ENCODE measurements around the gene B3GAT1. TPM values are rescaled to one million over a fixed set of nuclear protein-coding genes. Genes with fewer than 3 reads are reported as not detected.

The B3GAT1 gene
- total RNA-seq, 3 donors from 2014 or later: 0.16 to 2.9 (median 2.8) TPM

GRCh38 chr11:134330611-134331353 lies 81.3 kb downstream of the B3GAT1 start:
- TF ChIP-seq POLR2AphosphoS5 (IDR thresholded peaks at IDR 0.05) (no peak), CTCF (IDR thresholded peaks at IDR 0.05) (no peak), POLR2A (IDR thresholded peaks at IDR 0.05) (no peak)
- Histone ChIP-seq H3K4me3 (peak overlapping the region; percentile 34 to 66 (median 62)), H3K36me3 (no peaks in the 10 kb centered on the region), H3K27ac (no peak overlapping the region), H3K27me3 (no peaks in the 10 kb centered on the region), H3K4me1 (no peaks in the 10 kb centered on the region), H3K9me3 (no peaks in the 10 kb centered on the region)
- no peak for DNase-seq (ENCODE audit: low spot score in 2 of 2)
- intact Hi-C loops (cut with DNase I; ENCODE audit: low total_unique reads): no loop called here

Other genes with a start within 250 kb of the B3GAT1 start
- 10 to 100 TPM; 12.0 to 16.5 (median 12.1) TPM for gene NCAPD3, start 188.3 kb downstream of the B3GAT1 start, total RNA-seq
- 10 to 100 TPM; 34.4 to 45.0 (median 40.1) TPM for gene VPS26B, start 187.6 kb downstream of the B3GAT1 start, total RNA-seq
- 10 to 100 TPM; 51.7 to 73.9 (median 58.7) TPM for gene THYN1, start 158.9 kb downstream of the B3GAT1 start, total RNA-seq
- gene ACAD8, start 158.7 kb downstream of the B3GAT1 start, total RNA-seq: 10 to 100 TPM; 20.5 to 46.2 (median 40.4) TPM
- 1 to 10 TPM in 2 of 3 donors, not detected in 1; 1.0 to 1.6 TPM for gene GLB1L3, start 135.9 kb downstream of the B3GAT1 start, total RNA-seq
- gene GLB1L2, start 80.3 kb downstream of the B3GAT1 start, total RNA-seq: 10 to 100 TPM in 1 of 3 donors, 1 to 10 TPM in 2; 3.4 to 11.5 (median 6.6) TPM

All from breast epithelium (tissue), 4 donors.